ENCODE data around the gene ATAD3B. TPM values are rescaled to one million over a fixed set of nuclear protein-coding genes. Genes with fewer than 3 reads are reported as not detected.
"Not testable (repeated sequence)": the region's sequence is repeated elsewhere in the genome, so short reads cannot be mapped to it uniquely, and the experiment has no call there.

The ATAD3B gene
- total RNA-seq, 1 experiment from 2014 or later: 63.6 TPM

DNA sequence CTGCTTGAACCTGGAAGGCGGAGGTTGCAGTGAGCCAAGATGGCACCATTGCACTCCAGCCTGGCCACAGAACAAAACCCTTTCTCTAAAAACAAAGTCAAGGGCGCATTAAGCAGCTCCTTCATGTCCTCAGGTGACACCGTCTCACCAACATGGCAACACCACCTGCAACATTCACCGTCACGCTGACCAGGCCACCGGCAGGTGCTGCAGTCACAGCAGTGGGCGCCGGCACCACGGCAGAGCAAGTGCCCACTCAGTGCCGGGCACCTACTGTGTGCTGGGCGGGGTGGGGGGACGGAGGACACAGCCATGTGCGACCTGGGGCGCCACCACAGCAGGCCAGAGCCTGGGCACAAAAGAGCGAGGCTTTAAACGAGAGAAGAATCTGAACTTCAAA is 12.1 kb downstream of the ATAD3B start:
- Mint-ChIP-seq H3K4me1 (no peaks in the 10 kb centered on the region), H3K36me3 (peaks cover 33% of the 10 kb centered on the region), H3K4me3 (no peak overlapping the region), H3K27ac (no peak overlapping the region), H3K27me3 (ENCODE audit: low read depth) (no peaks in the 10 kb centered on the region), H3K9me3 (no peaks in the 10 kb centered on the region)
- DNase-seq (ENCODE audit: low spot score): no peak
- POLR2A ChIA-PET: no interaction called here
- CTCF ChIA-PET: no interaction called here
- ATAC-seq: no peak
- no peak for TF ChIP-seq JUN (CRISPR knock-in tag; IDR thresholded peaks at IDR 0.05)
- TF ChIP-seq, protein P1, sequence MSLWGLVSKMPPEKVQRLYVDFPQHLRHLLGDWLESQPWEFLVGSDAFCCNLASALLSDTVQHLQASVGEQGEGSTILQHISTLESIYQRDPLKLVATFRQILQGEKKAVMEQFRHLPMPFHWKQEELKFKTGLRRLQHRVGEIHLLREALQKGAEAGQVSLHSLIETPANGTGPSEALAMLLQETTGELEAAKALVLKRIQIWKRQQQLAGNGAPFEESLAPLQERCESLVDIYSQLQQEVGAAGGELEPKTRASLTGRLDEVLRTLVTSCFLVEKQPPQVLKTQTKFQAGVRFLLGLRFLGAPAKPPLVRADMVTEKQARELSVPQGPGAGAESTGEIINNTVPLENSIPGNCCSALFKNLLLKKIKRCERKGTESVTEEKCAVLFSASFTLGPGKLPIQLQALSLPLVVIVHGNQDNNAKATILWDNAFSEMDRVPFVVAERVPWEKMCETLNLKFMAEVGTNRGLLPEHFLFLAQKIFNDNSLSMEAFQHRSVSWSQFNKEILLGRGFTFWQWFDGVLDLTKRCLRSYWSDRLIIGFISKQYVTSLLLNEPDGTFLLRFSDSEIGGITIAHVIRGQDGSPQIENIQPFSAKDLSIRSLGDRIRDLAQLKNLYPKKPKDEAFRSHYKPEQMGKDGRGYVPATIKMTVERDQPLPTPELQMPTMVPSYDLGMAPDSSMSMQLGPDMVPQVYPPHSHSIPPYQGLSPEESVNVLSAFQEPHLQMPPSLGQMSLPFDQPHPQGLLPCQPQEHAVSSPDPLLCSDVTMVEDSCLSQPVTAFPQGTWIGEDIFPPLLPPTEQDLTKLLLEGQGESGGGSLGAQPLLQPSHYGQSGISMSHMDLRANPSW (CRISPR knock-in tag; conservative IDR thresholded peaks at IDR 0.05; ENCODE audit: low read depth): no peak
- TF ChIP-seq, protein P2, sequence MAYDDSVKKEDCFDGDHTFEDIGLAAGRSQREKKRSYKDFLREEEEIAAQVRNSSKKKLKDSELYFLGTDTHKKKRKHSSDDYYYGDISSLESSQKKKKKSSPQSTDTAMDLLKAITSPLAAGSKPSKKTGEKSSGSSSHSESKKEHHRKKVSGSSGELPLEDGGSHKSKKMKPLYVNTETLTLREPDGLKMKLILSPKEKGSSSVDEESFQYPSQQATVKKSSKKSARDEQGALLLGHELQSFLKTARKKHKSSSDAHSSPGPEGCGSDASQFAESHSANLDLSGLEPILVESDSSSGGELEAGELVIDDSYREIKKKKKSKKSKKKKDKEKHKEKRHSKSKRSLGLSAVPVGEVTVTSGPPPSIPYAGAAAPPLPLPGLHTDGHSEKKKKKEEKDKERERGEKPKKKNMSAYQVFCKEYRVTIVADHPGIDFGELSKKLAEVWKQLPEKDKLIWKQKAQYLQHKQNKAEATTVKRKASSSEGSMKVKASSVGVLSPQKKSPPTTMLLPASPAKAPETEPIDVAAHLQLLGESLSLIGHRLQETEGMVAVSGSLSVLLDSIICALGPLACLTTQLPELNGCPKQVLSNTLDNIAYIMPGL (CRISPR knock-in tag; IDR thresholded peaks at IDR 0.05): no peak
- TF ChIP-seq ETV6 (CRISPR knock-in tag; IDR thresholded peaks at IDR 0.05): no peak
- no peak for TF ChIP-seq HMGA2 (CRISPR knock-in tag; IDR thresholded peaks at IDR 0.05)
- TF ChIP-seq ZNF138 (CRISPR knock-in tag; conservative IDR thresholded peaks at IDR 0.05): no peak
- no peak for TF ChIP-seq TEAD1 (CRISPR knock-in tag; IDR thresholded peaks at IDR 0.05)
- TF ChIP-seq GTF2I (CRISPR knock-in tag; conservative IDR thresholded peaks at IDR 0.05): no peak
- TF ChIP-seq, protein P3, sequence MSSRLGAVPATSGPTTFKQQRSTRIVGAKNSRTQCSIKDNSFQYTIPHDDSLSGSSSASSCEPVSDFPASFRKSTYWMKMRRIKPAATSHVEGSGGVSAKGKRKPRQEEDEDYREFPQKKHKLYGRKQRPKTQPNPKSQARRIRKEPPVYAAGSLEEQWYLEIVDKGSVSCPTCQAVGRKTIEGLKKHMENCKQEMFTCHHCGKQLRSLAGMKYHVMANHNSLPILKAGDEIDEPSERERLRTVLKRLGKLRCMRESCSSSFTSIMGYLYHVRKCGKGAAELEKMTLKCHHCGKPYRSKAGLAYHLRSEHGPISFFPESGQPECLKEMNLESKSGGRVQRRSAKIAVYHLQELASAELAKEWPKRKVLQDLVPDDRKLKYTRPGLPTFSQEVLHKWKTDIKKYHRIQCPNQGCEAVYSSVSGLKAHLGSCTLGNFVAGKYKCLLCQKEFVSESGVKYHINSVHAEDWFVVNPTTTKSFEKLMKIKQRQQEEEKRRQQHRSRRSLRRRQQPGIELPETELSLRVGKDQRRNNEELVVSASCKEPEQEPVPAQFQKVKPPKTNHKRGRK (CRISPR knock-in tag; IDR thresholded peaks at IDR 0.05; ENCODE audit: borderline replicate concordance): no peak

DNA sequence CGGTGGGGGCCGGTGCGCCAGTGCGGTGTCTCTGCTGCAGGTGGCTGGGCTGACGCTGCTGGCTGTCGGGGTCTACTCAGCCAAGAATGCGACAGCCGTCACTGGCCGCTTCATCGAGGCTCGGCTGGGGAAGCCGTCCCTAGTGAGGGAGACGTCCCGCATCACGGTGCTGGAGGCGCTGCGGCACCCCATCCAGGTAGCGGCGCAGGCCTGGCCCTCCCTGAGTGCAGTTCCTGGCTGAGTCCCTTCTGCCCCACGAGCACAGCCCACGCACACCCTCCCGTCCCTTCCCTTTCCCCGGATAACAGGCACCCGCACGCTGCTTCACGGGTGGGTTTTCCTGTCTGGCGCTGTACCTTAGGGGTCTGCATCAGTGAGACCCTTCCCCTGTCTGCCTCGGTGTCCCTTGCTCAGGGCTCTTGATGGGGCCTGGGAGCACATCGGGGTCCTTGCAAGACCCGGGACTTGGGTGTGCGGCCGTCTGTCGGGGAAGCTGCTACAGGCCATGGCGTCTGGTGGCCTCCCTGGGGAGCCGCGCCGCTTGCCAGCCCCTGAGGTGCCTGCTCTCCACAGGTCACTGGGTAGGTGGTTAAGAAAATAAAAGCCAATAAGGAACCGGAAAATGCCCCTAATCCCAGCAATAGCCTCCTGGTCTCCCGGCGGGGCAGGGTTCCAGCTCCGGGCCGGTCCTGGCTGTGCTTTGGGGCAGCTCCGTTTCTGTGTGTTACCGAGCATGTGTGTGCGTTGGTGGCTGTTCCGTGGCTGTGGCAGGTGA is 13.6 kb downstream of the ATAD3B start:
- ATAC-seq; DNase-seq (ENCODE audit: low spot score); H3K4me3 Mint-ChIP-seq; H3K9me3 Mint-ChIP-seq; H3K4me1 Mint-ChIP-seq; H3K27ac Mint-ChIP-seq; POLR2A ChIA-PET; CTCF ChIA-PET; H3K27me3 Mint-ChIP-seq (ENCODE audit: low read depth): not testable (repeated sequence)
- peaks cover 32% of the 10 kb centered on the region for H3K36me3 Mint-ChIP-seq

DNA sequence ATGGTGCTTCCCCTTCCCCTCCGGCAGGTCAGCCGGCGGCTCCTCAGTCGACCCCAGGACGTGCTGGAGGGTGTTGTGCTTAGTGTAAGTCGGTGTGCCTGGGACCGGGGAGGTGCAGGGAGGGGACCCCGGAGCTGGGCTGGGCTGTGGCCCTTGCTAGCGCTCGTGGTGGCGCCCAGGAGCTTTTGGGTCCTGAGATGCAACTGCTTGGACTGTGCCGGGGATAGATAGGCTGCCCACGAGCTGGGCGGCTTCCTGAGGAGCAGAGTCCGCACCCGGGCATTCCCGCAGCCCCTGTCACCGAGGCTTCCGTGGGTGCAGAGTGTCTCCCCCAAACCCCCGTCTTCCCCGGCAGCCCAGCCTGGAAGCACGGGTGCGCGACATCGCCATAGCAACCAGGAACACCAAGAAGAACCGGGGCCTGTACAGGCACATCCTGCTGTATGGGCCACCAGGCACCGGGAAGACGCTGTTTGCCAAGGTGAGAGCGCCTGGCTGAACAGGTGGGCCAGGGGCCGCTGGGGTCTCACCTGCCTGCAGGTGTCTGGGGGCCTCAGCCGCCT is 14.3 kb downstream of the ATAD3B start:
- H3K27me3 Mint-ChIP-seq (ENCODE audit: low read depth); POLR2A ChIA-PET; CTCF ChIA-PET; DNase-seq (ENCODE audit: low spot score); H3K4me1 Mint-ChIP-seq; H3K27ac Mint-ChIP-seq; ATAC-seq; H3K4me3 Mint-ChIP-seq; H3K9me3 Mint-ChIP-seq: not testable (repeated sequence)
- peaks cover 39% of the 10 kb centered on the region for H3K36me3 Mint-ChIP-seq

DNA sequence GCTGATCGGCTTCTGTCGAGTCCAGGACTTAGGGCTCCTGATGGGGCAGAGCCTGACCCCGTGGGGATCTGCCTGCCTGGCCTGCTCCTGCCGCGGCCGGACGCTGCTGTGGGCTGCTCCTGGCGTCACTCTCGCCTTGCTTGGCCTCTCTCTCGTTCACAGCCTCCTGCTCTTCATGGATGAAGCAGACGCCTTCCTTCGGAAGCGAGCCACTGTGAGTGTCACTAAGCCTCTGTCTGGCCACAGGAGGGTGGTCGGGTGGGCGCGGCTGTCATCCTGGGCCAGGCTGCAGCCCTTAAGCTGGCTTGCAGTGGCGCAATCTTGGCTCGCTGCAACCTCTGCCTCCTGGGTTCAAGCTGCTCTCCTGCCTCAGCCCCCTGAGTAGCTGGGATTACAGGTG is 16.1 kb downstream of the ATAD3B start:
- H3K27me3 Mint-ChIP-seq (ENCODE audit: low read depth): no peaks in the 10 kb centered on the region
- TF ChIP-seq, protein P4, sequence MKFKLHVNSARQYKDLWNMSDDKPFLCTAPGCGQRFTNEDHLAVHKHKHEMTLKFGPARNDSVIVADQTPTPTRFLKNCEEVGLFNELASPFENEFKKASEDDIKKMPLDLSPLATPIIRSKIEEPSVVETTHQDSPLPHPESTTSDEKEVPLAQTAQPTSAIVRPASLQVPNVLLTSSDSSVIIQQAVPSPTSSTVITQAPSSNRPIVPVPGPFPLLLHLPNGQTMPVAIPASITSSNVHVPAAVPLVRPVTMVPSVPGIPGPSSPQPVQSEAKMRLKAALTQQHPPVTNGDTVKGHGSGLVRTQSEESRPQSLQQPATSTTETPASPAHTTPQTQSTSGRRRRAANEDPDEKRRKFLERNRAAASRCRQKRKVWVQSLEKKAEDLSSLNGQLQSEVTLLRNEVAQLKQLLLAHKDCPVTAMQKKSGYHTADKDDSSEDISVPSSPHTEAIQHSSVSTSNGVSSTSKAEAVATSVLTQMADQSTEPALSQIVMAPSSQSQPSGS (CRISPR knock-in tag; IDR thresholded peaks at IDR 0.05; ENCODE audit: borderline replicate concordance, low read depth): no peak
- TF ChIP-seq SMAD3 (CRISPR knock-in tag; IDR thresholded peaks at IDR 0.05; ENCODE audit: borderline replicate concordance) (no peak), MXD4 (CRISPR knock-in tag; IDR thresholded peaks at IDR 0.05; ENCODE audit: borderline replicate concordance) (no peak)
- TF ChIP-seq, protein P5, sequence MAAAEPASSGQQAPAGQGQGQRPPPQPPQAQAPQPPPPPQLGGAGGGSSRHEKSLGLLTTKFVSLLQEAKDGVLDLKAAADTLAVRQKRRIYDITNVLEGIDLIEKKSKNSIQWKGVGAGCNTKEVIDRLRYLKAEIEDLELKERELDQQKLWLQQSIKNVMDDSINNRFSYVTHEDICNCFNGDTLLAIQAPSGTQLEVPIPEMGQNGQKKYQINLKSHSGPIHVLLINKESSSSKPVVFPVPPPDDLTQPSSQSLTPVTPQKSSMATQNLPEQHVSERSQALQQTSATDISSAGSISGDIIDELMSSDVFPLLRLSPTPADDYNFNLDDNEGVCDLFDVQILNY (CRISPR knock-in tag; IDR thresholded peaks at IDR 0.05): no peak
- TF ChIP-seq, protein P1 (CRISPR knock-in tag; conservative IDR thresholded peaks at IDR 0.05; ENCODE audit: low read depth): no peak
- H3K4me3 Mint-ChIP-seq: no peak overlapping the region
- H3K27ac Mint-ChIP-seq: no peak overlapping the region
- peaks cover 7% of the 10 kb centered on the region; the same call in 1 of the 2 replicates for H3K9me3 Mint-ChIP-seq
- H3K4me1 Mint-ChIP-seq: no peaks in the 10 kb centered on the region
- POLR2A ChIA-PET: no interaction called here
- CTCF ChIA-PET: no interaction called here
- DNase-seq (ENCODE audit: low spot score) (no peak), ATAC-seq (no peak)
- peaks cover 44% of the 10 kb centered on the region for H3K36me3 Mint-ChIP-seq

All from WTC11 (cell line).